Measurements from ENCODE around the gene KIR2DL3.
"Not testable (repeated sequence)": the region's sequence is repeated elsewhere in the genome, so short reads cannot be mapped to it uniquely, and the experiment has no call there.

DNA sequence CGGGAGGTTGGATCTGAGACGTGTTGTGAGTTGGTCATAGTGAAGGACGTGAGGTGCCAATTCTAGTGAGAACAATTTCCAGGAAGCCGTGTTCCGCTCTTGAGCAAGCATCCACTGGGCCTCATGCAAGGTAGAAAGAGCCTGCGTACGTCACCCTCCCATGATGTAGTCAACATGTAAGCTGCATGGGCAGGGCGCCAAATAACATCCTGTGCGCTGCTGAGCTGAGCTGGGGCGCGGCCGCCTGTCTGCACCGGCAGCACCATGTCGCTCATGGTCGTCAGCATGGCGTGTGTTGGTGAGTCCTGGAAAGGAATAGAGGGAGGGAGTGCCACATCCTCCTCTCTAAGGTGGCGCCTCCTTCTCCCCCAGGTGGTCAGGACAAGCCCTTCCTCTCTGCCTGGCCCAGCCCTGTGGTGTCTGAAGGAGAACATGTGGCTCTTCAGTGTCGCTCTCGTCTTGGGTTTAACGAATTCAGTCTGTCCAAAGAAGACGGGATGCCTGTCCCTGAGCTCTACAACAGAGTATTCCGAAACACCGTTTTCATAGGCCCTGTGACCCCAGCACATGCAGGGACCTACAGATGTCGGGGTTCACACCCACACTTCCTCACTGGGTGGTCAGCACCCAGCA, 47.9 kb downstream of the KIR2DL3 start:
- not testable (repeated sequence) for TF ChIP-seq POLR2AphosphoS5 (IDR thresholded peaks at IDR 0.05; ENCODE audit: borderline replicate concordance, low read depth, low read length); EZH2 (IDR thresholded peaks at IDR 0.05)
